Endothelial cell (in vitro differentiated cells): ENCODE results near the gene PHB1. TPM values are rescaled to one million over a fixed set of nuclear protein-coding genes. Genes with fewer than 3 reads are reported as not detected.

Experiments
- DNase-seq: peaks from one replicate; pipeline ENCODE4 v3.0.0; 2021; ENCODE audit warnings: low spot score
- H3K27ac Mint-ChIP-seq: one replicate; pipeline ENCODE4 v1.8.0; 2021; ENCODE audit warnings: mixed read lengths, inconsistent platforms; ENCODE audit not compliant: unreplicated experiment
- H3K27me3 Mint-ChIP-seq: one replicate; pipeline ENCODE4 v1.8.0; 2021; ENCODE audit warnings: mild to moderate bottlenecking, moderate library complexity, mixed read lengths, inconsistent platforms; ENCODE audit not compliant: unreplicated experiment
- H3K36me3 Mint-ChIP-seq: one replicate; pipeline ENCODE4 v1.8.0; 2021; ENCODE audit warnings: mild to moderate bottlenecking, low read depth, mixed read lengths, inconsistent platforms; ENCODE audit not compliant: unreplicated experiment
- H3K4me1 Mint-ChIP-seq: one replicate; pipeline ENCODE4 v1.8.0; 2021; ENCODE audit warnings: mild to moderate bottlenecking, mixed read lengths, inconsistent platforms; ENCODE audit not compliant: unreplicated experiment
- H3K4me3 Mint-ChIP-seq: one replicate; pipeline ENCODE4 v1.8.0; 2021; ENCODE audit warnings: mild to moderate bottlenecking, mixed read lengths, inconsistent platforms; ENCODE audit not compliant: unreplicated experiment
- H3K9me3 Mint-ChIP-seq: one replicate; pipeline ENCODE4 v1.8.0; 2021; ENCODE audit warnings: mixed read lengths, inconsistent platforms; ENCODE audit not compliant: unreplicated experiment
- CTCF ChIP-seq: fragments of 200-600 bp; sonication (generic); IDR thresholded peaks from one replicate; pipeline ENCODE4 v1.5.0; 2021; ENCODE audit warnings: antibody characterized with exemption; ENCODE audit not compliant: unreplicated experiment
- total RNA-seq: library from RNA; stranded (reverse); fragmentation: NEBNext Ultra II Directional; extraction: Animal tissue kit (Norgen Biotek cat#: 25700); gene quantifications from one replicate; pipeline ENCODE4 v1.2.1, GENCODE V29; 2021; ENCODE audit not compliant: unreplicated experiment

Gene PHB1
- total RNA-seq, 1 donor from 2014 or later = 181 TPM

- Mint-ChIP-seq H3K9me3 (no peaks in the 10 kb centered on the region), H3K4me3 (no peak overlapping the region), H3K4me1 (peaks cover 8% of the 10 kb centered on the region), H3K27me3 (peaks cover 5% of the 10 kb centered on the region), H3K36me3 (peaks cover 3% of the 10 kb centered on the region), H3K27ac (no peak overlapping the region)
- TF ChIP-seq CTCF = no peak
- DNase-seq = no peak
These were observed 31.6 kb downstream of the PHB1 start for GRCh38 chr17:49383060-49383459.

GRCh38 chr17:49382556-49382955 is 32.1 kb downstream of the PHB1 start:
- TF ChIP-seq CTCF = no peak
- H3K27ac Mint-ChIP-seq = no peak overlapping the region

GRCh38 chr17:49381793-49382192 is 32.9 kb downstream of the PHB1 start:
- Mint-ChIP-seq H3K4me3 (no peak overlapping the region), H3K36me3 (peaks cover 3% of the 10 kb centered on the region), H3K4me1 (peaks cover 4% of the 10 kb centered on the region), H3K27me3 (peaks cover 2% of the 10 kb centered on the region), H3K27ac (no peak overlapping the region), H3K9me3 (no peaks in the 10 kb centered on the region)
- no peak for DNase-seq
- TF ChIP-seq CTCF = no peak

More at GRCh38 chr17:49382556-49382955, 32.1 kb downstream of the PHB1 start:
- Mint-ChIP-seq H3K9me3 (no peaks in the 10 kb centered on the region), H3K36me3 (peaks cover 3% of the 10 kb centered on the region), H3K4me1 (peaks cover 6% of the 10 kb centered on the region), H3K4me3 (no peak overlapping the region), H3K27me3 (peaks cover 5% of the 10 kb centered on the region)
- no peak for DNase-seq

GRCh38 chr17:49381033-49381432 is 33.6 kb downstream of the PHB1 start:
- H3K27me3 Mint-ChIP-seq = peaks cover 2% of the 10 kb centered on the region
- no peak for TF ChIP-seq CTCF

GRCh38 chr17:49379926-49380325 is 34.8 kb downstream of the PHB1 start:
- Mint-ChIP-seq H3K27me3 (peaks cover 2% of the 10 kb centered on the region), H3K9me3 (no peaks in the 10 kb centered on the region), H3K4me1 (peaks cover 11% of the 10 kb centered on the region), H3K4me3 (no peak overlapping the region), H3K27ac (no peak overlapping the region), H3K36me3 (peaks cover 3% of the 10 kb centered on the region)
- TF ChIP-seq CTCF = no peak
- no peak for DNase-seq

More at GRCh38 chr17:49381033-49381432, 33.6 kb downstream of the PHB1 start:
- DNase-seq = no peak
- Mint-ChIP-seq H3K27ac (no peak overlapping the region), H3K9me3 (no peaks in the 10 kb centered on the region), H3K4me1 (peaks cover 10% of the 10 kb centered on the region), H3K36me3 (peaks cover 3% of the 10 kb centered on the region), H3K4me3 (no peak overlapping the region)
